Karpas-422 (cell line): ENCODE measurements around the gene SMG5. TPM values are rescaled to one million over a fixed set of nuclear protein-coding genes. Genes with fewer than 3 reads are reported as not detected.

Source experiments
- DNase-seq: peaks from one replicate; pipeline ENCODE4 v3.0.0-alpha.2; 2015
- H2AFZ ChIP-seq: fragments of 200-600 bp; sonication (generic); 2 replicates; pipeline ENCODE4 v1.6.1; 2014; ENCODE audit warnings: antibody characterized with exemption, low read length, mixed read lengths
- H3K27ac ChIP-seq: fragments of 200-600 bp; sonication (generic); 2 replicates; pipeline ENCODE4 v1.5.1; 2014; ENCODE audit warnings: mild to moderate bottlenecking, low read length, moderate library complexity
- H3K27me3 ChIP-seq: fragments of 200-600 bp; sonication (generic); 2 replicates; pipeline ENCODE4 v1.6.1; 2014; ENCODE audit warnings: low read length, mixed read lengths
- H3K36me3 ChIP-seq: fragments of 200-600 bp; sonication (generic); 2 replicates; pipeline ENCODE4 v1.6.1; 2014; ENCODE audit warnings: low read length, mixed read lengths; ENCODE audit not compliant: insufficient read depth
- H3K4me1 ChIP-seq: fragments of 200-600 bp; sonication (generic); 2 replicates; pipeline ENCODE4 v1.6.1; 2014; ENCODE audit warnings: mild to moderate bottlenecking, low read length, mixed read lengths
- H3K4me2 ChIP-seq: fragments of 200-600 bp; sonication (generic); 2 replicates; pipeline ENCODE4 v1.6.1; 2014; ENCODE audit warnings: low read length, low read depth, mild to moderate bottlenecking; ENCODE audit not compliant: poor library complexity, severe bottlenecking
- H3K4me3 ChIP-seq: fragments of 200-600 bp; sonication (generic); 2 replicates; pipeline ENCODE4 v1.5.1; 2014; ENCODE audit warnings: mild to moderate bottlenecking, antibody characterized with exemption, low read length, mixed read lengths
- H3K79me2 ChIP-seq: fragments of 200-600 bp; sonication (generic); 2 replicates; pipeline ENCODE4 v1.6.1; 2014; ENCODE audit warnings: mild to moderate bottlenecking, low read length, mixed read lengths
- H3K9ac ChIP-seq: fragments of 200-600 bp; sonication (generic); 2 replicates; pipeline ENCODE4 v1.6.0; 2014; ENCODE audit warnings: low read length
- H3K9me2 ChIP-seq: fragments of 200-600 bp; sonication (generic), shearing (Covaris generic); replicated peaks from 2 replicates; pipeline ENCODE4 v1.6.0; 2014; ENCODE audit warnings: mild to moderate bottlenecking, low read length, moderate library complexity; ENCODE audit not compliant: insufficient read depth
- H3K9me3 ChIP-seq: fragments of 300-700, 200-600 bp; sonication (generic); 2 replicates; pipeline ENCODE4 v1.6.1; 2014; ENCODE audit warnings: low read length, mixed read lengths
- H4K20me1 ChIP-seq: fragments of 200-600 bp; sonication (generic); 2 replicates; pipeline ENCODE4 v1.6.1; 2014; ENCODE audit warnings: mild to moderate bottlenecking, antibody characterized with exemption, low read length, low read depth; ENCODE audit not compliant: insufficient read depth
- total RNA-seq: library from RNA; depleted of rRNA; stranded (reverse); fragments of >200 nt; shearing (Covaris generic); gene quantifications from 2 replicates; pipeline ENCODE4 v1.2.3, GENCODE V29; 2014; ENCODE audit warnings: low replicate concordance

Gene SMG5
- total RNA-seq, 1 experiment from 2014 or later, result 53.7 TPM

- Histone ChIP-seq H3K4me1 (peaks cover 16% of the 10 kb centered on the region), H4K20me1 (peaks cover 28% of the 10 kb centered on the region; the same call in 1 of the 2 replicates), H3K36me3 (peaks cover 60% of the 10 kb centered on the region), H3K9ac (no peak overlapping the region), H3K9me3 (no peaks in the 10 kb centered on the region), H2AFZ (no peak overlapping the region), H3K79me2 (peaks cover 42% of the 10 kb centered on the region), H3K4me3 (no peak overlapping the region), H3K27ac (no peak overlapping the region), H3K9me2 (no peaks in the 10 kb centered on the region), H3K4me2 (no peak overlapping the region), H3K27me3 (no peaks in the 10 kb centered on the region)
- DNase-seq, result no peak
Measured at GRCh38 chr1:156276966-156277381, 5.7 kb downstream of the SMG5 start.

- H3K9ac ChIP-seq, result no peak overlapping the region
- no peaks in the 10 kb centered on the region for H3K27me3 ChIP-seq
- peaks cover 13% of the 10 kb centered on the region for H3K4me1 ChIP-seq
- H3K36me3 ChIP-seq, result peaks cover 60% of the 10 kb centered on the region
- no peaks in the 10 kb centered on the region for H3K9me2 ChIP-seq
- DNase-seq, result no peak
- no peak overlapping the region for H3K27ac ChIP-seq
- peaks cover 37% of the 10 kb centered on the region for H3K79me2 ChIP-seq
- H3K4me2 ChIP-seq, result no peak overlapping the region
- H3K9me3 ChIP-seq, result no peaks in the 10 kb centered on the region
- H3K4me3 ChIP-seq, result no peak overlapping the region
- H2AFZ ChIP-seq, result no peak overlapping the region
- peaks cover 25% of the 10 kb centered on the region; the same call in 1 of the 2 replicates for H4K20me1 ChIP-seq
Measured at GRCh38 chr1:156276532-156276931, 6.1 kb downstream of the SMG5 start.

GRCh38 chr1:156270314-156270713, 12.3 kb downstream of the SMG5 start:
- Histone ChIP-seq H3K4me1 (no peaks in the 10 kb centered on the region), H3K4me3 (no peak overlapping the region), H3K27me3 (no peaks in the 10 kb centered on the region), H3K9me3 (no peaks in the 10 kb centered on the region), H3K36me3 (peaks cover 59% of the 10 kb centered on the region), H3K4me2 (no peak overlapping the region), H3K9ac (no peak overlapping the region), H3K27ac (no peak overlapping the region), H3K9me2 (no peaks in the 10 kb centered on the region), H4K20me1 (0 out of 2 replicates have a peak, but pooled peaks cover 3% of the 10 kb centered on the region), H3K79me2 (no peaks in the 10 kb centered on the region), H2AFZ (no peak overlapping the region)
- no peak for DNase-seq

GRCh38 chr1:156268336-156268735, 14.3 kb downstream of the SMG5 start:
- Histone ChIP-seq H2AFZ (no peak overlapping the region), H3K4me2 (no peak overlapping the region), H4K20me1 (0 out of 2 replicates have a peak, but pooled peaks cover 3% of the 10 kb centered on the region), H3K4me1 (no peaks in the 10 kb centered on the region), H3K36me3 (peaks cover 55% of the 10 kb centered on the region), H3K79me2 (no peaks in the 10 kb centered on the region), H3K9me2 (no peaks in the 10 kb centered on the region), H3K9ac (no peak overlapping the region), H3K27ac (no peak overlapping the region), H3K27me3 (no peaks in the 10 kb centered on the region), H3K9me3 (no peaks in the 10 kb centered on the region), H3K4me3 (no peak overlapping the region)
- DNase-seq, result no peak

- no peak overlapping the region for H3K27ac ChIP-seq
- H4K20me1 ChIP-seq, result no peaks in the 10 kb centered on the region
- H3K27me3 ChIP-seq, result no peaks in the 10 kb centered on the region
Measured at GRCh38 chr1:156266051-156266450, 16.6 kb downstream of the SMG5 start.

GRCh38 chr1:156263288-156263655, 19.4 kb downstream of the SMG5 start:
- Histone ChIP-seq H3K9ac (no peak overlapping the region), H3K4me2 (no peak overlapping the region), H3K27ac (no peak overlapping the region), H3K4me3 (no peak overlapping the region), H3K9me2 (no peaks in the 10 kb centered on the region), H3K27me3 (no peaks in the 10 kb centered on the region), H4K20me1 (no peaks in the 10 kb centered on the region), H3K4me1 (no peaks in the 10 kb centered on the region), H3K9me3 (no peaks in the 10 kb centered on the region), H2AFZ (no peak overlapping the region), H3K79me2 (no peaks in the 10 kb centered on the region), H3K36me3 (peaks cover 58% of the 10 kb centered on the region)
- DNase-seq, result no peak

More at GRCh38 chr1:156266051-156266450, 16.6 kb downstream of the SMG5 start:
- no peaks in the 10 kb centered on the region for H3K9me3 ChIP-seq
- H3K36me3 ChIP-seq, result peaks cover 52% of the 10 kb centered on the region
- DNase-seq, result no peak
- H3K9me2 ChIP-seq, result no peaks in the 10 kb centered on the region
- no peak overlapping the region for H3K4me2 ChIP-seq
- no peaks in the 10 kb centered on the region for H3K79me2 ChIP-seq
- H3K4me3 ChIP-seq, result no peak overlapping the region
- no peak overlapping the region for H2AFZ ChIP-seq
- H3K4me1 ChIP-seq, result no peaks in the 10 kb centered on the region
- no peak overlapping the region for H3K9ac ChIP-seq

- no peaks in the 10 kb centered on the region for H3K9me2 ChIP-seq
- H3K4me3 ChIP-seq, result no peak overlapping the region
- H3K36me3 ChIP-seq, result peaks cover 58% of the 10 kb centered on the region
- H3K9me3 ChIP-seq, result no peaks in the 10 kb centered on the region
- H2AFZ ChIP-seq, result no peak overlapping the region
- H3K79me2 ChIP-seq, result no peaks in the 10 kb centered on the region
- H3K27me3 ChIP-seq, result no peaks in the 10 kb centered on the region
- no peak overlapping the region for H3K9ac ChIP-seq
- H3K27ac ChIP-seq, result no peak overlapping the region
- no peak overlapping the region for H3K4me2 ChIP-seq
- no peaks in the 10 kb centered on the region for H4K20me1 ChIP-seq
- DNase-seq, result no peak
- no peaks in the 10 kb centered on the region for H3K4me1 ChIP-seq
Measured at GRCh38 chr1:156262461-156263287, 20.0 kb downstream of the SMG5 start.

GRCh38 chr1:156260896-156261295, 21.7 kb downstream of the SMG5 start:
- no peak overlapping the region for H3K9ac ChIP-seq
- H3K27me3 ChIP-seq, result no peaks in the 10 kb centered on the region
- H3K4me1 ChIP-seq, result no peaks in the 10 kb centered on the region
- DNase-seq, result no peak
- no peaks in the 10 kb centered on the region for H4K20me1 ChIP-seq
- H3K4me2 ChIP-seq, result no peak overlapping the region
- H3K9me3 ChIP-seq, result no peaks in the 10 kb centered on the region
- no peaks in the 10 kb centered on the region for H3K9me2 ChIP-seq
- no peaks in the 10 kb centered on the region for H3K79me2 ChIP-seq
- H3K4me3 ChIP-seq, result no peak overlapping the region
- H2AFZ ChIP-seq, result no peak overlapping the region
- H3K36me3 ChIP-seq, result peaks cover 52% of the 10 kb centered on the region
- no peak overlapping the region for H3K27ac ChIP-seq
